ENCODE results near the gene ME1.

Gene ME1

GRCh38 chr6:83215131-83216047 is 215.5 kb downstream of the ME1 start (continued):
- no peak for TF ChIP-seq KLF1 (tag by site-specific recombination; IDR thresholded peaks at IDR 0.05)
- TF ChIP-seq KLF17 (tag by site-specific recombination; IDR thresholded peaks at IDR 0.05) = no peak
- no peak for TF ChIP-seq ZNF23 (tag by site-specific recombination; IDR thresholded peaks at IDR 0.05; ENCODE audit: borderline replicate concordance)
- TF ChIP-seq ZNF501 (tag by site-specific recombination; IDR thresholded peaks at IDR 0.05) = peak; percentile 33; the same call in 1 of the 2 replicates
- TF ChIP-seq ZNF449 (tag by site-specific recombination; IDR thresholded peaks at IDR 0.05) = no peak
- TF ChIP-seq ZSCAN4 (tag by site-specific recombination; IDR thresholded peaks at IDR 0.05) = no peak
- no peak for TF ChIP-seq ZNF26 (tag by site-specific recombination; IDR thresholded peaks at IDR 0.05)
- TF ChIP-seq ZSCAN16 (tag by site-specific recombination; IDR thresholded peaks at IDR 0.05) = no peak
- TF ChIP-seq ATF2 (tag by site-specific recombination; IDR thresholded peaks at IDR 0.05; ENCODE audit: low read depth) = no peak
- peak; percentile 91 for TF ChIP-seq ZNF660 (tag by site-specific recombination; IDR thresholded peaks at IDR 0.05)
- peak; percentile 53; the same call in 1 of the 2 replicates for TF ChIP-seq TRIM28 (IDR thresholded peaks at IDR 0.05; ENCODE audit: borderline replicate concordance, low read length)
- TF ChIP-seq ZBTB17 (tag by site-specific recombination; IDR thresholded peaks at IDR 0.05) = peak; percentile 24; the same call in 1 of the 2 replicates
- TF ChIP-seq ZBTB44 (tag by site-specific recombination; IDR thresholded peaks at IDR 0.05) = 0 out of 2 replicates have a peak, but pooled peaks have one; percentile 4
- no peak for TF ChIP-seq SP2 (tag by site-specific recombination; IDR thresholded peaks at IDR 0.05)
- peak; percentile 100 for TF ChIP-seq ZNF654 (tag by site-specific recombination; IDR thresholded peaks at IDR 0.05; ENCODE audit: low read depth)
- TF ChIP-seq ZNF266 (tag by site-specific recombination; IDR thresholded peaks at IDR 0.05; ENCODE audit: low read depth) = no peak
- TF ChIP-seq PRDM6 (tag by site-specific recombination; IDR thresholded peaks at IDR 0.05) = peak; percentile 55; the same call in 1 of the 2 replicates
- no peak for TF ChIP-seq KLF8 (tag by site-specific recombination; IDR thresholded peaks at IDR 0.05)
- no peak for TF ChIP-seq ZNF549 (tag by site-specific recombination; IDR thresholded peaks at IDR 0.05)
- peak; percentile 90; the same call in 1 of the 2 replicates for TF ChIP-seq ZSCAN30 (tag by site-specific recombination; IDR thresholded peaks at IDR 0.05)
